Right lobe of liver (tissue), 6 donors: ENCODE data around the gene HABP4. TPM values are rescaled to one million over a fixed set of nuclear protein-coding genes. Genes with fewer than 3 reads are reported as not detected.
A peak's percentile ranks its signal among the peaks of the same experiment; 100 is the strongest.

Experiments used
- ATAC-seq, 4 donors: fragments of 200-7000 bp; cut with Tn5 transposase; one replicate each; pipeline ENCODE4 v1.9.1; 2020; ENCODE audit warnings: mild to moderate bottlenecking in 4 of 4, moderate library complexity in 4 of 4
- DNase-seq, 3 donors: peaks; one replicate each; pipeline ENCODE4 v3.0.0-alpha.2; 2020
- H3K27ac ChIP-seq, 3 donors: fragments of 200-600 bp; one replicate each; pipeline ENCODE4 v1.8.0; 2022
- H3K27me3 ChIP-seq, 2 donors: fragments of 200-600 bp; one replicate each; pipeline ENCODE4 v1.8.0; 2022
- H3K36me3 ChIP-seq, 4 donors: fragments of 200-600 bp; sonication (generic) in 1 of 4; one replicate each; pipeline versions ENCODE4 v1.5.1 to v1.8.0; 2017 to 2022; ENCODE audit warnings: control low read depth in 1 of 4
- H3K4me1 ChIP-seq, 4 donors: fragments of 200-600 bp; sonication (generic) in 1 of 4; one replicate each; pipeline versions ENCODE4 v1.5.1 to v1.8.0; 2017 to 2022; ENCODE audit warnings: control low read depth in 1 of 4
- H3K4me3 ChIP-seq, 3 donors: fragments of 200-600 bp; one replicate each; pipeline ENCODE4 v1.8.0; 2022
- H3K9me3 ChIP-seq, 4 donors: fragments of 200-600 bp; sonication (generic) in 1 of 4; one replicate each; pipeline versions ENCODE4 v1.5.1 to v1.8.0; 2017 to 2022; ENCODE audit warnings: control low read depth in 1 of 4
- POLR2A ChIP-seq: fragments of 450-650 bp; IDR thresholded peaks from one replicate; pipeline ENCODE4 v1.6.1; 2017; ENCODE audit warnings: antibody characterized with exemption, mild to moderate bottlenecking
- WGBS: methylation state at CpG from one replicate; pipeline ENCODE4 v1.1.6; 2018; ENCODE audit warnings: low coverage, low lambda C conversion rate; ENCODE audit not compliant: insufficient coverage; ENCODE audit errors: missing lambda C conversion rate; 5-methylcytosine and 5-hydroxymethylcytosine counted together
- intact Hi-C, 2 donors: fragments of 100-400 bp; cut with DNase I; formaldehyde crosslinking; loops; one replicate each; pipeline versions ENCODE4 v1.11.2 to v1.14.1; 2022
- long read RNA-seq: library from polyadenylated mRNA; unstranded; transcript quantifications from one replicate; pipeline ENCODE4 v2.0.0, GENCODE V29; 2019
- total RNA-seq, 6 experiments: library from RNA; depleted of rRNA in 2 of 6; stranded (reverse); fragments of >200 nt in 2 of 6; fragmentation: NEBNext Ultra II Directional in 3 of 6; extraction: Animal tissue kit (Norgen Biotek cat#: 25700) in 3 of 6; gene quantifications; one replicate each; pipeline versions ENCODE4 v1.1.0 to v1.2.4, GENCODE V29; 2016 to 2023
- TF ChIP-seq, protein P1 (sequence below), 4 donors: fragments of 200-600 bp in 3 of 4; fragments of 450-650 bp in 1 of 4; IDR thresholded peaks; one replicate each; pipeline versions ENCODE4 v1.5.1 to v1.8.0; 2016 to 2022; ENCODE audit warnings: antibody characterized with exemption in 4 of 4, mild to moderate bottlenecking in 2 of 4
- donor health status: DM: no; HTN: yes; CAD: no.
- donor health status: DM: no; HTN: no; CAD: no.
- donor health status: DM: no; HTN: no; CAD: no.
- donor health status: DM: no; HTN: yes; CAD: no.
- donor health status: DM: no; HTN: yes; CAD: no.

Gene HABP4
- total RNA-seq = 1 to 10 TPM; 1.4 to 6.2 (median 4.7) TPM
- long read RNA-seq = 0 reads

GRCh38 chr9:96449845-96450612 lies at the start of gene HABP4:
HABP4 (plus strand) TSS chr9:96450169; CDS start chr9:96450280, 111 bp downstream.
- intact Hi-C loops = loop anchor here (10.0 kb wide), 2 partner anchors 125 to 215 kb away; no protein-coding TSS in a partner anchor
- Histone ChIP-seq H3K4me3 (peak within 1 kb of the TSS; percentile 56 to 72 (median 60)), H3K9me3 (no peaks in the 10 kb centered on the region), H3K27ac (peak within 1 kb of the TSS in 1 of 3 donors; percentile 61), H3K4me1 (peaks cover 0 to 9% (median 3%) of the 10 kb centered on the region in 4 donors), H3K27me3 (no peaks in the 10 kb centered on the region), H3K36me3 (no peaks in the 10 kb centered on the region)
- ATAC-seq = peak; percentile 98 to 100 (median 99)
- DNase-seq = peak; percentile 97 to 98 (median 97)
- peak; percentile 91 for TF ChIP-seq POLR2A
- TF ChIP-seq, protein P1, sequence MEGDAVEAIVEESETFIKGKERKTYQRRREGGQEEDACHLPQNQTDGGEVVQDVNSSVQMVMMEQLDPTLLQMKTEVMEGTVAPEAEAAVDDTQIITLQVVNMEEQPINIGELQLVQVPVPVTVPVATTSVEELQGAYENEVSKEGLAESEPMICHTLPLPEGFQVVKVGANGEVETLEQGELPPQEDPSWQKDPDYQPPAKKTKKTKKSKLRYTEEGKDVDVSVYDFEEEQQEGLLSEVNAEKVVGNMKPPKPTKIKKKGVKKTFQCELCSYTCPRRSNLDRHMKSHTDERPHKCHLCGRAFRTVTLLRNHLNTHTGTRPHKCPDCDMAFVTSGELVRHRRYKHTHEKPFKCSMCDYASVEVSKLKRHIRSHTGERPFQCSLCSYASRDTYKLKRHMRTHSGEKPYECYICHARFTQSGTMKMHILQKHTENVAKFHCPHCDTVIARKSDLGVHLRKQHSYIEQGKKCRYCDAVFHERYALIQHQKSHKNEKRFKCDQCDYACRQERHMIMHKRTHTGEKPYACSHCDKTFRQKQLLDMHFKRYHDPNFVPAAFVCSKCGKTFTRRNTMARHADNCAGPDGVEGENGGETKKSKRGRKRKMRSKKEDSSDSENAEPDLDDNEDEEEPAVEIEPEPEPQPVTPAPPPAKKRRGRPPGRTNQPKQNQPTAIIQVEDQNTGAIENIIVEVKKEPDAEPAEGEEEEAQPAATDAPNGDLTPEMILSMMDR (IDR thresholded peaks at IDR 0.05) = peak in 2 of 4 donors; percentile 24 to 43
- 3% methylated on average over 8 of the region's 108 CpGs for WGBS

- intact Hi-C loops = no loop called here
- ATAC-seq (peak; percentile 60 to 94 (median 78)), DNase-seq (no peak)
- WGBS = 58% methylated on average over 6 of the region's 9 CpGs
- Histone ChIP-seq H3K36me3 (no peaks in the 10 kb centered on the region), H3K27me3 (no peaks in the 10 kb centered on the region), H3K9me3 (no peaks in the 10 kb centered on the region), H3K4me3 (no peak overlapping the region), H3K4me1 (peaks cover 0 to 6% (median 0%) of the 10 kb centered on the region in 4 donors), H3K27ac (peak overlapping the region in 1 of 3 donors; percentile 4)
- TF ChIP-seq POLR2A = no peak
- TF ChIP-seq, protein P1 (IDR thresholded peaks at IDR 0.05) = no peak
Observed at GRCh38 chr9:96408409-96409280, 41.3 kb upstream of the HABP4 start.

DNA sequence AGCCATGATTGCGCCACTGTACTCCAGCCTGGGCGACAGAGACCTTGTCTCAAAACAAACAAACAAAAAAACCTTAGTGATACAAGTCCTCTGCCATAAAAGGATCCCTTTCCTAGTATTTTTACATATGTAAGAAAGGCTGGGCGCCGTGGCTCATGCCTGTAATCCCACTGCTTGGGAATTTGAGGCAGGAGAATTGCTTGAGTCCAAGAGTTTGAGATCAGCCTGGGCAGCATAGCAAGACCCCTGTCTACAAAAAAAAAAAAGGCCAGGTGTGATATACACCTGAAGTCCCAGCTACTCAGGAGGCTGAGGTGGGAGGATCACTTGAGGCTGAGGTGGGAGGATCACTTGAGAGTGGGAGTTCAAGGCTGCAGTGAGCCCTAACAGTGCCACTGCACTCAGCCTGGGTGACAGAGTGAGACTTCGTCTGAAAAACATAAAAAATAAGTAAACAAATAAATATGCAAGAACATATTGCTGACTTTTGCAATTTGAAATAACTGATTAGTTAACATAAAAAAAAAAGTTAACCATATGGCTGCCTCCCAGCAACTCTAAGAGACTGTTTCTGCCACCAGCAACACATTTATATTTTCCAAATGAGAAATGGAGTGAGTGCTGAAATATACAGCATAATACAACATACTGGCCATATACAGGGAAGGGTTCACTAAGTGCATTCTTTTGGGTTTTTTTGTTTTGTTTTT lies 38.7 kb upstream of the HABP4 start:
- Histone ChIP-seq H3K4me1 (peaks cover 0 to 2% (median 0%) of the 10 kb centered on the region in 4 donors), H3K27ac (no peak overlapping the region), H3K9me3 (no peaks in the 10 kb centered on the region), H3K4me3 (no peak overlapping the region), H3K36me3 (no peaks in the 10 kb centered on the region), H3K27me3 (no peaks in the 10 kb centered on the region)
- ATAC-seq = no peak
- intact Hi-C loops = loop anchor here in 1 of 2 donors (10.0 kb wide), 1 partner anchor 86 kb away; no protein-coding TSS in a partner anchor
- 75% methylated on average over 5 of the region's 5 CpGs for WGBS
- no peak for DNase-seq
- TF ChIP-seq POLR2A = no peak
- TF ChIP-seq, protein P1 (IDR thresholded peaks at IDR 0.05) = no peak
